Activated T-helper 9 cell treated with anti-CD3 and anti-CD28 coated beads, Interleukin-2, amount 50 U/mL, for 16 hours (primary cell): ENCODE results near the gene GCNT4.

Experiments
- DNase-seq: peaks from one replicate; pipeline ENCODE4 v3.0.0-alpha.2; 2020; ENCODE audit warnings: low read depth

Gene GCNT4

DNA sequence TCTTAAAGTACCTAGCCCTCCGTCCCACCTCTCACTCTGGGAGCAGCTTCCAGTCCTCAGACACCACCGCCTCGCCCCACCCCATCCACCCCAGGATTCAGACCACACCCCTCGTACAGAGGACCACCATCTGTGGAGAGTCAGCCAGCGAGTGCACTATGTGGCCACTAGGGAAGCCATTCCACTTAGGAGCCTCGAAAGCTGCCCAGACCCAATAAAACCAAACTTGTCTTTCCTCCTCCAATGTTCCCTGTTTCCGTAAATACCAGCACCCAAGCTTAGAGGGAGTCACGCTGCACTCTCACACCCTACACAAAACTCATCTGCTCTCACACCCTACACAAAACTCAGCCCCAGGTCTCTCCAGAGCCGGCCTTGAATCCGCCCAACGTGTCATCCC, 1.9 kb downstream of the GCNT4 start:
- DNase-seq = no peak

DNA sequence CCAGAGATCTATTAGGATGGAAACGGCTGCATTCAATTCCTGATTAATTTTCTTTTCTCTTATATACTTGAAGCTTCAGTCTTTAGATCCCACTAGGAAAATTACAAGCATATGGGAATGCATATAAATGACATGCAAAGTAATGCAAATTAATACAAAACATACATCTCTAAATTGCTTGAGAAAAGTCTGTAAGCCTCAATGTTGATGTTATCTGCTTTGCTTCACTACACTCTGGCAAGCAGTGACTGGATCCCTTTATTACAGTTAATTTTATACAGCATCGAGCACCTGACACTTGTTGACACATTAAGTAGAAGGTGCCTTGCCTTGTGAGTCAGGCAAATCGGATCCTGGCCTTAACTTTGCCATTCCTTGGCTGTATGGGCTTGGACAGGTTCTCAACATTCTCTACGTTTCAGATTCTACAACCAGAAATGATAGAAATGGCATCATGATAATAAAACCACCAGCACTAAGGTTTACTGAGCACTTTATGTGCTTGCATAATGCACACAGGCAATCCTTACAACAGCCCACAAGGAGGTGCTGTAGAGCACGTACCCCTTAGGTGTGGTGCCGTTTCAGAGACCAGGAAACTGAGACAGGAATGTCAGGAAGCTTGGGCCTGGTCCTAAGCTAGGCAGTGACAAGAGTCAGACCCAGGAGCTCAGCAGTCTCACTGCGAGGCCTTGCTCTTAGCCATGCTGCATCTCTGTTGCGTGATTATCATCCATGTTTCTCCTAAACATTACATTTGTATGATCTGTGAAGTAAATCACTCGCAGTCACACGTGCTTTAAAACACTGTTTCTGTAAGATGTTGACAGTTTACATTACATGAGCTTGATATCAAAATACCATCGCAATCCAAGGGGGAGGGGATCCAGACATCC, 2.7 kb downstream of the GCNT4 start:
- no peak for DNase-seq

DNA sequence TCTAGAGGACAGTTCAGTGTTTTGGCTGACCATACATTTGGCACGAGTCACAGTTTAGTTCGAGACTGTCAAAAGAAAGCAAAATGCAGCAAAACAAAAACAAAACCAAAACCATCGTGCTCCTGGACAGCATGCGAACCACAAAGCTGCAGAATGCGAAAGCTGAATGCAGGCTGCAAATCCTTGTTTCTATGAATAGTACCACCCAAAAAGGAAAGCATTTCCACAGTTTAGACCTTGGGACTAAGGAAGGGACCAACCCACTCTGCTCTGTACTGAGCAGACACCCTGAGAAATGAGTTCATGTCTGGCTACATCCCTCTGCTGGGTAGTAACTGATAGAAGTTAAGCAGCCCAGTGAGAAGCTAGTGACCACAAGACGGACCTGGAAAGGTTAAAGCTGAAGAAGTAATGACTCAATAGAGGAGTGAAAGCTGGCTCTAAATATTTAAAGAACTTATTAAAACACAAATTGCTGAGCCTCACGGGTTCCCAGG, 3.9 kb downstream of the GCNT4 start:
- DNase-seq = no peak

DNA sequence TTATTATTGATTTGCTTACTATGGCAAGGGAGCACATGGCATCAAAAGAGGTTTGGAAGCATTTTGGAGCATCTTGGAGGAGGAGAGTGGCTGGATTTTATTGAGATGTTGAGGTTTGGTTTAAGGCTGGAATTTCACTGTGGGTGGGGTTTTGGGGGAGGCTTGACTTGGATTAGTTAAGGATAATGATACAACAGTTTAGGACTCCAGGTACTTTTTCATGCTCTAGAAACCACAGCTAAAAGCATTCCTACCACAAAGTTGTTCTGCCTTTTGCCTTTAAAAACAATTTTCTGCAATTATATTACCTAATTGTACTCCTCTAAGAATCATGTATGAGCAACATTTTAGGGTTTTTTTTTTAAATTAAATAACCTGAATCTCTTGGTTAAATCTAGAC, 5.0 kb downstream of the GCNT4 start:
- DNase-seq = no peak

- DNase-seq = no peak
Observed at GRCh38 chr5:75046366-75047142, 5.8 kb downstream of the GCNT4 start.

- no peak for DNase-seq
Observed at GRCh38 chr5:75045071-75045470, 7.3 kb downstream of the GCNT4 start.

DNA sequence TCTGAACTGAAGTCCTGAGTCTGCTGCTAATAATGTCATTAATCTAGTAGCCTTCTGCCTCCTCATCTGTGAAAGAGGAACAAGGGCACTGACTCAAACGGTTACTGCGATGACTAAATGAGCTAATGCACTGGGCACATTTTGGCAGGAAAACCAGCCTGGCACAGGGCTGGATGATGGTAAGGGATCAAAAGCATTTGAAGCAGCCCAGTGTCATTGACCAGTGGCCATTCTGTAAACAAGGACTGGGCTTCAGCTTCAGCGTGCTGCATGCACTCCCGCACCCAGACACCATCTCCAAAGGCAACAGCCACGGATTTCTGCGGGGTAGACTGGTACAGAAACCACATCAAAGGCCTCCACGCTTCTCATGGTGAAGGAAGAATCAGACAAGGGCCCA, 8.0 kb downstream of the GCNT4 start:
- DNase-seq = no peak

- no peak for DNase-seq
Observed at GRCh38 chr5:75043633-75044264, 8.6 kb downstream of the GCNT4 start.

GRCh38 chr5:75042522-75042921, 9.8 kb downstream of the GCNT4 start:
- DNase-seq = no peak

DNA sequence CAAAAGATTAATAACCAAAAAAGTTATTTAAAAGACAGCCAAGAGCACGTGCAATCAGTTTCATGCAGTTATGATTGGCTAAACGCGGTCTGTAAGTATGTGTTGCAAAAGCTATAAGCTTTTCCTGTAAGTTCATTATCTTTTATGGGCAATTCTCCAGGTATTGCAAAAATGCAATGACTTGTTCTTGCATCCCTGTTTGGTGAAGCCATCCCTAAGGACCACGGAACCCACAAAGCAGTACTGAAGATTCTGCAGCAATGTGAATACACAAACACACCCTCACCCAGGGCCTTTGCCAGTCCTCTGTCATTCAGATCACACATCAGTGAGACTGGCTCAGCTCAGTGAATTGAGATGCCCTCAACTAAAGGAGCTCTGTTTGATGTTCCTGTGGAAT, 11.4 kb downstream of the GCNT4 start:
- DNase-seq = no peak

DNA sequence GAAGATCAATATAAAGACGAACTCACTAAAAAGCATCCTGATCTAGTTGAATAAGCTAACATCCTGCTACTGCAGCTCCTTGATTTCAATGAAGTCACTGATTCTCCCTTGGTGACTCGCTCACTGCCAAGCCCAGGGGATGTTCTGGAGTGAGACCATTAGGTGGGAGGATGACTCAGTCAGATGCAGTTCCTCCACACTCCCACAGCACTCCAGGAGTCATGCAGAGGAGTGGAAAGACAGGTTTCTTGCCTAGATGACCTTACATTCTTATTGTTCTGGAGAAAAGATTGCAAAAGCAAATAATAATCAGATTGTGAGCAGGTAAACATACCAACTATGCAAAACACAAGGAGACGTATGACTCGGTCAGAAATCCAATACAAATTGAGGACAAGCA, 15.3 kb downstream of the GCNT4 start:
- DNase-seq = no peak

GRCh38 chr5:75034137-75034739, 18.1 kb downstream of the GCNT4 start:
- no peak for DNase-seq

DNA sequence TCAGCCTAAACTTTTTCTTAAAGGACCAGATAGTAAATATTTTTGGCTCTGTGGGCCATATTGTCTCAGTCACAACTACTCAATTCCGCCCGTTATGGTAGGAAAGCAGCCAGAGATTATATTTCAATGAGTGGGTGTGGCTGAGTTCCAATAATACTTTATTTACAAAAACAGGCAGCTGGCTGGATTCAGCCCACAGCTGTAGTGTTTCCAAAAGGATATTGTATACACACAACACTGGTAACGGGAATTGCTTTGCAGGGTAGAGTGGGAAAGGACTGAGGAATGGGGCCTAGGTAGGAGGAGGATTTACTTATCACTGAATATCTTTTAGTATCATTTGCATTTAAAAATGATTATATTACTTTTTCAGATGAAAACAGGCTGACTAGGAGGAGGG, 21.0 kb downstream of the GCNT4 start:
- DNase-seq = no peak

GRCh38 chr5:75028090-75028489, 24.3 kb downstream of the GCNT4 start:
- no peak for DNase-seq

- DNase-seq = no peak
Observed at GRCh38 chr5:75023368-75024159, 28.8 kb downstream of the GCNT4 start.

- no peak for DNase-seq
Observed at GRCh38 chr5:75021800-75022199, 30.6 kb downstream of the GCNT4 start.

DNA sequence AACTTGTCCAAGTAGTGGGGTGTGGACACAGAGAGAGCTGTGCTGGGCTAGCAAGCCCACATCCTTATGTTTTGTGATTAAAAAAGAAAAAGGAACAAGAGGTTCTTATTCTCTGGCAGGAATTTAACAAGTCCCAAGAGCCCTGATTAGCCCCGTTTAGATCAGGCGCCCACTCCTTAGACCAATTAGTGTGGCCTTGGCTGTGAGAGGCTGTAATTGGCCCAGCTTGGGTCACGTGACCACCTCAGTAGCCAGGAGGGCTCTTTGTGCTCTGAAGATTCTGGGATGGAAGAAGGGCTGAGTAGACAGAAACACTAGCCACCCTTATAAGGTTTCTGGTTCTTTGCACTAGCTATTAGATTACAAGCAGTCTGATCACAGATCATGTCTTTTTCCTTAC, 31.1 kb downstream of the GCNT4 start:
- DNase-seq = no peak

- DNase-seq = no peak
Observed at GRCh38 chr5:75020016-75020656, 32.2 kb downstream of the GCNT4 start.

- no peak for DNase-seq
Observed at GRCh38 chr5:75018805-75019587, 33.4 kb downstream of the GCNT4 start.

GRCh38 chr5:75017971-75018370, 34.4 kb downstream of the GCNT4 start:
- DNase-seq = no peak
